GM12878 (cell line): ENCODE results near the gene CDC34. TPM values are rescaled to one million over a fixed set of nuclear protein-coding genes. Genes with fewer than 3 reads are reported as not detected.

Source experiments
- ATAC-seq: fragments of 200-7000 bp; cut with Tn5 transposase; 3 replicates; pipeline ENCODE4 v1.9.1; 2020; ENCODE audit warnings: mild to moderate bottlenecking, moderate library complexity
- BruUV-seq: library from RNA; stranded (reverse); fragments of 400-500 nt; replicated peaks from 2 replicates; lab custom pipeline; 2021; lab: Mats Ljungman, UMichigan
- CTCF ChIA-PET: fragments of 300-600 bp; sonication (Branson Sonifier 250); formaldehyde crosslinking; extraction: SDS; loops from one replicate; lab custom pipeline; 2021; ENCODE audit warnings: inconsistent platforms; lab: Yijun Ruan, JAX
- POLR2A ChIA-PET: fragments of 350-600 bp; formaldehyde crosslinking; extraction: SDS; loops from one replicate; lab custom pipeline; 2021; ENCODE audit warnings: inconsistent platforms; lab: Charles Lee
- RAD21 ChIA-PET: fragments of 300-600 bp; sonication (Branson Sonifier 250); formaldehyde crosslinking; loops from one replicate; lab custom pipeline; 2023; ENCODE audit warnings: antibody characterized with exemption; ENCODE audit not compliant: unreplicated experiment; lab: Charles Lee
- SMC1A ChIA-PET: fragments of 300-600 bp; sonication (Branson Sonifier 250); formaldehyde crosslinking; loops from one replicate; lab custom pipeline; 2023; ENCODE audit not compliant: unreplicated experiment, uncharacterized antibody; lab: Charles Lee
- DNase-seq: peaks from one replicate; pipeline ENCODE4 v3.0.0-alpha.2; 2011; ENCODE audit warnings: low read depth, low spot score
- FAIRE-seq: peaks from 3 replicates; lab custom pipeline; 2011; peaks lifted over from hg19 to GRCh38; lab: Jason Lieb, UNC
- H2AFZ ChIP-seq: 2 replicates; pipeline ENCODE4 v1.6.0; 2011; ENCODE audit warnings: low read depth, low read length, control low read depth; ENCODE audit not compliant: control insufficient read depth
- H3K27ac ChIP-seq: 2 replicates; pipeline ENCODE4 v1.5.1; 2011; ENCODE audit warnings: control low read depth; ENCODE audit not compliant: control insufficient read depth, insufficient read depth
- H3K27me3 ChIP-seq, 2 experiments: replicated peaks in 1 of 2; 2 replicates each; pipeline versions ENCODE4 v1.6.0 to v1.6.1; 2011; ENCODE audit warnings: low read length in 1 of 2; ENCODE audit not compliant: control insufficient read depth in 2 of 2, insufficient read depth in 2 of 2
- H3K36me3 ChIP-seq, 2 experiments: 2 replicates each; pipeline ENCODE4 v1.5.1; 2011; ENCODE audit warnings: low read length in 1 of 2; ENCODE audit not compliant: control insufficient read depth in 2 of 2, insufficient read depth in 2 of 2
- H3K4me1 ChIP-seq: 2 replicates; pipeline ENCODE4 v1.6.1; 2011; ENCODE audit warnings: mild to moderate bottlenecking, low read length, moderate library complexity, mixed read lengths; ENCODE audit not compliant: control insufficient read depth, insufficient read depth
- H3K4me2 ChIP-seq: 2 replicates; pipeline ENCODE4 v1.6.0; 2011; ENCODE audit warnings: control low read depth; ENCODE audit not compliant: control insufficient read depth, insufficient read depth
- H3K4me3 ChIP-seq: fragments of 200-600 bp; sonication (generic); 2 replicates; pipeline ENCODE4 v1.5.1; 2016
- H3K79me2 ChIP-seq: 2 replicates; pipeline ENCODE4 v1.6.0; 2011; ENCODE audit warnings: low read length; ENCODE audit not compliant: control insufficient read depth, insufficient read depth
- H3K9ac ChIP-seq: 2 replicates; pipeline ENCODE4 v1.8.0; 2011; ENCODE audit warnings: low read length, control low read depth, mixed read lengths; ENCODE audit not compliant: control insufficient read depth, insufficient read depth
- H3K9me3 ChIP-seq: replicated peaks from 3 replicates; pipeline ENCODE4 v1.5.1; 2011; ENCODE audit warnings: mild to moderate bottlenecking, low read length; ENCODE audit not compliant: control insufficient read depth, insufficient read depth
- H4K20me1 ChIP-seq: 2 replicates; pipeline ENCODE4 v1.6.0; 2011; ENCODE audit not compliant: control insufficient read depth, insufficient read depth
- BCL3 ChIP-seq: IDR thresholded peaks from 2 replicates; pipeline ENCODE4 v1.6.1; 2011; ENCODE audit warnings: borderline replicate concordance, low read depth, mild to moderate bottlenecking, moderate library complexity, low read length; ENCODE audit not compliant: insufficient read depth, poor library complexity, severe bottlenecking
- MLLT1 ChIP-seq: fragments of 450-650 bp; IDR thresholded peaks from 2 replicates; pipeline ENCODE4 v1.6.1; 2016; ENCODE audit warnings: mild to moderate bottlenecking
- WGBS: methylation state at CpG from one replicate; pipeline ENCODE4 v1.1.6; 2016; ENCODE audit warnings: low lambda C conversion rate; ENCODE audit not compliant: insufficient replicate concordance, insufficient coverage; ENCODE audit errors: missing lambda C conversion rate; 5-methylcytosine and 5-hydroxymethylcytosine counted together
- in situ Hi-C: fragments of 300-500 bp; cut with MboI; formaldehyde crosslinking; loops from 9 replicates; pipeline ENCODE4 v1.14.3; 2018; ENCODE audit warnings: mixed read lengths
- intact Hi-C: fragments of 100-400 bp; cut with micrococcal nuclease; formaldehyde crosslinking; loops from one replicate; pipeline ENCODE4 v1.14.2; 2022; ENCODE audit not compliant: unreplicated experiment
- polyA plus RNA-seq, 11 experiments: library from polyadenylated mRNA; depleted of rRNA in 4 of 11; unstranded in 6 of 11; stranded (reverse) in 5 of 11; fragments of >200 nt; fragmentation: Nextera tagmentation in 4 of 11; fragmentation: Illumina TruSeq in 1 of 11; extraction: Ambion mirVana in 4 of 11; extraction: Trizol in 1 of 11; gene quantifications; 1 replicate in 1 of 11; 2 replicates in 10 of 11; pipeline versions ENCODE4 v1.2.1 to v1.2.3, GENCODE V29; 2011 to 2016; ENCODE audit warnings: inconsistent platforms in 2 of 11, missing spikeins in 2 of 11, low read depth in 1 of 11
- total RNA-seq, 4 experiments: library from RNA; depleted of rRNA in 3 of 4; stranded (reverse); fragments of >200 nt in 3 of 4; fragmentation: Illumina TruSeq in 1 of 4; extraction: Trizol in 1 of 4; gene quantifications; 2 replicates each; pipeline versions ENCODE4 v1.2.1 to v1.2.3, GENCODE V29; 2013 to 2021

The CDC34 gene
- total and polyA plus RNA-seq, 10 of the 15 experiments (the other 5 are each of a cell fraction or from before 2014, with no cell fraction given) = 0.31 to 48.9 (median 28.5) TPM

DNA sequence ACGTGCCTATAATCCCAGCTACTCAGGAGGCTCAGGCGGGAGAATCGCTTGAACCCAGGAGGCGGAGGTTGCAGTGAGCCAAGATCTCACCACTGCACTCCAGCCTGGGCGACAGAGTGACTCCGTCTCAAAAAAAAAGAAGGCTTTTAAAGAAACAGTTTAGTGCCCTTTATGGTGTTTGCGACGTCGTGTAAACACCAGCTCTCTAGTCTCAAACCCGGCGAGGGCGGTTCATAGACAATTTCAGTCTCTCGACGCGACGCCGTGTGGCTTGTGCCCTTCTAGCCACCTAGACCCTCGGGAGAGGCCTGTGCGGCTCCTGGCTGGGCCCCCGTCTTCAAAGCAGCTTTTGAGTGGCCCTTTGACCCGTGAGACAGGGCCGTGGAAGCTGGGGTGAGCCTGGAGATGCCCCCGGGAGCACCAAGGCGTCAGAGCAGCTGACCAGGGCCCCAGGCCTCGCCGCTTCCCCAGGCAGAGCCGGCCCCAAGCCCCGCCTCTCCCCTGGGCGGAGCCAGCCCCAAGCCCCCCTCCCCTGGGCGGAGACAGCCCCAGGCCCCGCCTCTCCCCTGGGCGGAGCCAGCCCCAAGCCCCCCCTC is 40.3 kb upstream of the CDC34 start:
- ChIA-PET CTCF (interaction anchor here (1.7 to 1.8 kb wide), 2 partner anchors 15 to 19 kb away, joined by 5 to 6 read pairs; no protein-coding TSS in a partner anchor), POLR2A (interaction anchor here (1.0 kb wide), 1 partner anchor 20 kb away, joined by 3 read pairs; no protein-coding TSS in a partner anchor), SMC1A (interaction anchor here (1.4 to 1.5 kb wide), 2 partner anchors 15 to 19 kb away, joined by 3 to 4 read pairs; no protein-coding TSS in a partner anchor), RAD21 (interaction anchor here (1.3 kb wide), 1 partner anchor 15 kb away, joined by 5 read pairs; no protein-coding TSS in a partner anchor)
- H3K79me2 ChIP-seq = no peaks in the 10 kb centered on the region
- BruUV-seq = no TSS peak
- H3K4me3 ChIP-seq = no peak overlapping the region
- no peak overlapping the region for H3K4me2 ChIP-seq
- no peaks in the 10 kb centered on the region; the same call in 1 of the 2 replicates for H3K4me1 ChIP-seq
- intact Hi-C loops = no loop called here
- H3K36me3 ChIP-seq = no peaks in the 10 kb centered on the region
- in situ Hi-C loops = no loop called here
- no peaks in the 10 kb centered on the region for H4K20me1 ChIP-seq
- no peak overlapping the region for H3K27ac ChIP-seq
- ATAC-seq (no peak), FAIRE-seq (no peak), DNase-seq (no peak)
- no peak overlapping the region for H3K9ac ChIP-seq
- H3K9me3 ChIP-seq = no peaks in the 10 kb centered on the region; the same call in 2 of the 3 replicates
- 92% methylated on average over 27 of the region's 32 CpGs for WGBS
- H3K27me3 ChIP-seq = no peaks in the 10 kb centered on the region
- peak; percentile 65 for TF ChIP-seq BCL3
- TF ChIP-seq MLLT1 = no peak
- TF ChIP-seq, all 136 proteins: peak for 1
- no peak overlapping the region for H2AFZ ChIP-seq
